ENCODE results near the gene SETX.

The SETX gene

GRCh38 chr9:132240841-132241482, 113.8 kb downstream of the SETX start:
- Histone ChIP-seq H3K79me2 (ENCODE audit: insufficient read depth, low read depth) (no peaks in the 10 kb centered on the region), H3K4me3 (IDR thresholded peaks at IDR 0.05; ENCODE audit: insufficient read depth, low read depth, low read length) (no peak overlapping the region), H3K4me1 (ENCODE audit: low read depth, poor library complexity, severe bottlenecking) (no peaks in the 10 kb centered on the region), H3K4me2 (peak overlapping the region; percentile 71), H3K27ac (no peak overlapping the region), H3K27me3 (ENCODE audit: insufficient read depth, low read depth) (peaks cover 59% of the 10 kb centered on the region), H4K20me1 (ENCODE audit: insufficient read depth) (no peaks in the 10 kb centered on the region), H3K9ac (peak overlapping the region; percentile 11; the same call in 1 of the 2 replicates), H3K36me3 (ENCODE audit: insufficient read depth) (no peaks in the 10 kb centered on the region), H2AFZ (ENCODE audit: low read depth) (peak overlapping the region; percentile 95)
- no peak for TF ChIP-seq CTCF (conservative IDR thresholded peaks at IDR 0.05; ENCODE audit: low read depth, low read length)

- H3K27ac ChIP-seq = no peak overlapping the region
- H3K9ac ChIP-seq = no peak overlapping the region
- peak overlapping the region; percentile 25; the same call in 1 of the 2 replicates for H3K4me2 ChIP-seq
These were observed 114.6 kb downstream of the SETX start for GRCh38 chr9:132239999-132240840.

GRCh38 chr9:132239518-132239917, 115.3 kb downstream of the SETX start:
- Histone ChIP-seq H3K4me3 (IDR thresholded peaks at IDR 0.05; ENCODE audit: insufficient read depth, low read depth, low read length) (no peak overlapping the region), H3K4me1 (ENCODE audit: low read depth, poor library complexity, severe bottlenecking) (no peaks in the 10 kb centered on the region), H3K4me2 (no peak overlapping the region), H4K20me1 (ENCODE audit: insufficient read depth) (no peaks in the 10 kb centered on the region), H2AFZ (ENCODE audit: low read depth) (no peak overlapping the region), H3K27ac (no peak overlapping the region), H3K36me3 (ENCODE audit: insufficient read depth) (no peaks in the 10 kb centered on the region), H3K79me2 (ENCODE audit: insufficient read depth, low read depth) (no peaks in the 10 kb centered on the region), H3K27me3 (ENCODE audit: insufficient read depth, low read depth) (peaks cover 65% of the 10 kb centered on the region), H3K9ac (no peak overlapping the region)
- no peak for TF ChIP-seq CTCF (conservative IDR thresholded peaks at IDR 0.05; ENCODE audit: low read depth, low read length)

More at GRCh38 chr9:132239999-132240840, 114.6 kb downstream of the SETX start:
- peaks cover 61% of the 10 kb centered on the region for H3K27me3 ChIP-seq (ENCODE audit: insufficient read depth, low read depth)
- no peaks in the 10 kb centered on the region for H3K79me2 ChIP-seq (ENCODE audit: insufficient read depth, low read depth)
- no peaks in the 10 kb centered on the region for H3K36me3 ChIP-seq (ENCODE audit: insufficient read depth)
- no peak overlapping the region for H3K4me3 ChIP-seq (IDR thresholded peaks at IDR 0.05; ENCODE audit: insufficient read depth, low read depth, low read length)
- H3K4me1 ChIP-seq (ENCODE audit: low read depth, poor library complexity, severe bottlenecking) = no peaks in the 10 kb centered on the region
- H4K20me1 ChIP-seq (ENCODE audit: insufficient read depth) = no peaks in the 10 kb centered on the region
- peak overlapping the region; percentile 61 for H2AFZ ChIP-seq (ENCODE audit: low read depth)
- no peak for TF ChIP-seq CTCF (conservative IDR thresholded peaks at IDR 0.05; ENCODE audit: low read depth, low read length)

GRCh38 chr9:132238992-132239391, 115.8 kb downstream of the SETX start:
- TF ChIP-seq CTCF (conservative IDR thresholded peaks at IDR 0.05; ENCODE audit: low read depth, low read length) = no peak
- H2AFZ ChIP-seq (ENCODE audit: low read depth) = no peak overlapping the region
- no peaks in the 10 kb centered on the region for H3K36me3 ChIP-seq (ENCODE audit: insufficient read depth)
- H3K27me3 ChIP-seq (ENCODE audit: insufficient read depth, low read depth) = peaks cover 70% of the 10 kb centered on the region
- H3K27ac ChIP-seq = no peak overlapping the region
- no peak overlapping the region for H3K4me2 ChIP-seq
- H3K9ac ChIP-seq = no peak overlapping the region
- no peaks in the 10 kb centered on the region for H4K20me1 ChIP-seq (ENCODE audit: insufficient read depth)
- H3K4me3 ChIP-seq (IDR thresholded peaks at IDR 0.05; ENCODE audit: insufficient read depth, low read depth, low read length) = no peak overlapping the region
- H3K79me2 ChIP-seq (ENCODE audit: insufficient read depth, low read depth) = no peaks in the 10 kb centered on the region
- H3K4me1 ChIP-seq (ENCODE audit: low read depth, poor library complexity, severe bottlenecking) = no peaks in the 10 kb centered on the region
